Stomach (tissue), 4 donors: Measurements from ENCODE around the gene LSM3.

ENCODE experiments used
- CTCF ChIP-seq, 7 experiments: fragments of 450-650 bp in 4 of 7; fragments of 200-600 bp in 3 of 7; sonication (generic) in 3 of 7; IDR thresholded peaks; one replicate each; pipeline ENCODE4 v1.5.1; 2016 to 2019; ENCODE audit warnings: antibody characterized with exemption in 7 of 7, control low read depth in 2 of 7, mild to moderate bottlenecking in 1 of 7
- EP300 ChIP-seq: sonication (generic); formaldehyde crosslinking; IDR thresholded peaks from one replicate; pipeline ENCODE4 v1.6.1; 2017; ENCODE audit warnings: antibody characterized with exemption

DNA sequence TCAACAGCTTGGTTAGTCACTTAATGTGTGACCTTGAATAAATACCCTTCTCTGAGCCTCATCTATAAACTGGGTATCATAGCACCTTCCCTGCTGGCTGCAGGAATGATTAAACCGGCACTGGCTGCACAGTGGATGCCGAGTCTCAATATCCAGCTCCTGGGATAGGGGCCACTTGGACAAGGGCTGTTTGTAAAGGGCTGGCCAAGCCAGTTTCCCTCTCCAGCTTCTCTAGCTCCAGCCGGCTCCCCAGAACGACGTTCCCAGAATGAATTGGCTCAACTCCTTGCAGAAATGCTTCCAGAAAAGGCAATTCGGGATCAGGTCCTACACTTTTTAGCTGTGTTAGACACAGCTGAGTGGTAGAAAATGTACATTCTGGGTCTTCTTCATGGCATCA is 58.8 kb downstream of the LSM3 start:
- TF ChIP-seq EP300 (no peak), CTCF (IDR thresholded peaks at IDR 0.05) (no peak)
